OCI-LY3 (cell line): Measurements from ENCODE around the gene ADRA2A.

ENCODE experiments used
- H2AFZ ChIP-seq: fragments of 200-600, 300-600 bp; shearing (Covaris generic); 2 replicates; pipeline ENCODE4 v1.6.0; 2014; ENCODE audit warnings: antibody characterized with exemption, low read depth, low read length
- H3K27ac ChIP-seq: fragments of 200-600, 300-600 bp; sonication (generic); 2 replicates; pipeline ENCODE4 v1.5.1; 2014; ENCODE audit warnings: mild to moderate bottlenecking, low read length, moderate library complexity, mixed read lengths
- H3K27me3 ChIP-seq: fragments of 200-600, 300-600 bp; sonication (generic); 2 replicates; pipeline ENCODE4 v1.6.1; 2014; ENCODE audit warnings: low read depth, low read length, mixed read lengths
- H3K36me3 ChIP-seq: fragments of 200-600, 300-600 bp; sonication (generic); replicated peaks from 2 replicates; pipeline ENCODE3; 2014; ENCODE audit warnings: low read depth, low read length, mixed read lengths
- H3K4me1 ChIP-seq: fragments of 300-600, 200-600 bp; sonication (generic); 2 replicates; pipeline ENCODE4 v1.6.1; 2014; ENCODE audit warnings: low read length, mixed read lengths
- H3K4me2 ChIP-seq: fragments of 200-600, 300-600 bp; sonication (generic); 2 replicates; pipeline ENCODE4 v1.6.1; 2014; ENCODE audit warnings: low read length, mixed read lengths
- H3K4me3 ChIP-seq: fragments of 300-600, 200-600 bp; sonication (generic); 2 replicates; pipeline ENCODE4 v1.5.1; 2014; ENCODE audit warnings: antibody characterized with exemption, mild to moderate bottlenecking, low read length, moderate library complexity
- H3K79me2 ChIP-seq: fragments of 300-600, 200-600 bp; shearing (Covaris generic); 2 replicates; pipeline ENCODE4 v1.6.1; 2014; ENCODE audit warnings: mild to moderate bottlenecking, low read length, mixed read lengths
- H3K9ac ChIP-seq: fragments of 300-600, 200-600 bp; shearing (Covaris generic); 2 replicates; pipeline ENCODE4 v1.6.0; 2014; ENCODE audit warnings: mild to moderate bottlenecking, low read length, moderate library complexity
- H3K9me3 ChIP-seq: fragments of 200-600, 300-600 bp; shearing (Covaris generic); 2 replicates; pipeline ENCODE4 v1.6.1; 2014; ENCODE audit warnings: low read length, mixed read lengths; ENCODE audit not compliant: insufficient read depth
- H4K20me1 ChIP-seq: fragments of 200-600, 300-600 bp; sonication (generic); 2 replicates; pipeline ENCODE4 v1.6.1; 2016; ENCODE audit warnings: low read length, mixed read lengths; ENCODE audit not compliant: insufficient read depth
- EZH2phosphoT487 ChIP-seq: fragments of 200-600 bp; shearing (Covaris generic); IDR thresholded peaks from 2 replicates; pipeline ENCODE4 v1.6.1; 2018; ENCODE audit warnings: antibody characterized with exemption, mixed run types, low read depth
- TF ChIP-seq, protein P1 (sequence below): fragments of 200-600, 300-600 bp; sonication (generic); IDR thresholded peaks from 2 replicates; pipeline ENCODE4 v1.5.1; 2014; ENCODE audit warnings: antibody characterized with exemption, low read length, low read depth

ADRA2A gene

DNA sequence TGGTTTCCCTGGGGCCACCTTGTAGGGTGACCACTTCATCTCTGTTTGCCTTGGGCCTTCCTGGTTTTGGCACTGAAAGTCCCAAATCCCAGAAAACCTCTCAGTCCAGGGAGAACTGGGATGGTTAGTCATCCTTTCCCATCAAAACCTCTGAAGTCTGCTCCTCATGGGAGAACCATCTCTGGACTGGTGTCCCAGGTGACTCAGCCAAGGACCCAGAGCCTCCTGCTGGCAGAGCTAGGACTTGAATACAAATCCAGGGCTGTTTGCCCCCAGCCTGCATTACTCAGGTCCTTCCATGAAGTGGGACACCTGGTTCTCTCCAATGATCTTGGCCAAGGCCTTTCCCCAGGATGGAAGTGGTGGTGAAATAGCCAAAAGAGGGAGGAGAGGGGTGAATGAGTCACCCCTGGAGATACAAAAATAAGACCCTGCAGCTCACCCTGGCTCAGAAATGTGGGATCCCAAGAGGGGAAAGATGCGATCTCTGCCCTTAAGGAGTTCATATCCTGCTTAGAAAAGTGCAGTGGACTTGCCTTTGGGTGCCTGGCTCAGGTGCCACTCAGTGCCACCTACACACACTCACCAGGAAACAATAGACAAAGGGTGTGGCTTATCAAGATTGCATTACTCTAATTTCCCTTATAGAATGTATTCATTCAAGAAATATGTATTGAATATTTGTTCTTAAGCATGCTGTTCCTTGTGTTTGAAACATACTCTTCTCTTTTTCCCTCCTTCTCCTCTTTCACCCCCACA, 22.0 kb downstream of the ADRA2A start:
- H3K27ac ChIP-seq: no peak overlapping the region
- no peak overlapping the region for H3K4me3 ChIP-seq
- no peaks in the 10 kb centered on the region for H3K27me3 ChIP-seq
- no peaks in the 10 kb centered on the region for H4K20me1 ChIP-seq
- TF ChIP-seq, protein P1, sequence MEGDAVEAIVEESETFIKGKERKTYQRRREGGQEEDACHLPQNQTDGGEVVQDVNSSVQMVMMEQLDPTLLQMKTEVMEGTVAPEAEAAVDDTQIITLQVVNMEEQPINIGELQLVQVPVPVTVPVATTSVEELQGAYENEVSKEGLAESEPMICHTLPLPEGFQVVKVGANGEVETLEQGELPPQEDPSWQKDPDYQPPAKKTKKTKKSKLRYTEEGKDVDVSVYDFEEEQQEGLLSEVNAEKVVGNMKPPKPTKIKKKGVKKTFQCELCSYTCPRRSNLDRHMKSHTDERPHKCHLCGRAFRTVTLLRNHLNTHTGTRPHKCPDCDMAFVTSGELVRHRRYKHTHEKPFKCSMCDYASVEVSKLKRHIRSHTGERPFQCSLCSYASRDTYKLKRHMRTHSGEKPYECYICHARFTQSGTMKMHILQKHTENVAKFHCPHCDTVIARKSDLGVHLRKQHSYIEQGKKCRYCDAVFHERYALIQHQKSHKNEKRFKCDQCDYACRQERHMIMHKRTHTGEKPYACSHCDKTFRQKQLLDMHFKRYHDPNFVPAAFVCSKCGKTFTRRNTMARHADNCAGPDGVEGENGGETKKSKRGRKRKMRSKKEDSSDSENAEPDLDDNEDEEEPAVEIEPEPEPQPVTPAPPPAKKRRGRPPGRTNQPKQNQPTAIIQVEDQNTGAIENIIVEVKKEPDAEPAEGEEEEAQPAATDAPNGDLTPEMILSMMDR: no peak
- no peak for TF ChIP-seq EZH2phosphoT487
- H3K4me1 ChIP-seq: no peaks in the 10 kb centered on the region
- no peaks in the 10 kb centered on the region for H3K79me2 ChIP-seq
- no peak overlapping the region for H2AFZ ChIP-seq
- no peak overlapping the region for H3K4me2 ChIP-seq
- H3K9me3 ChIP-seq: no peaks in the 10 kb centered on the region
- H3K36me3 ChIP-seq: no peaks in the 10 kb centered on the region
- no peak overlapping the region for H3K9ac ChIP-seq

DNA sequence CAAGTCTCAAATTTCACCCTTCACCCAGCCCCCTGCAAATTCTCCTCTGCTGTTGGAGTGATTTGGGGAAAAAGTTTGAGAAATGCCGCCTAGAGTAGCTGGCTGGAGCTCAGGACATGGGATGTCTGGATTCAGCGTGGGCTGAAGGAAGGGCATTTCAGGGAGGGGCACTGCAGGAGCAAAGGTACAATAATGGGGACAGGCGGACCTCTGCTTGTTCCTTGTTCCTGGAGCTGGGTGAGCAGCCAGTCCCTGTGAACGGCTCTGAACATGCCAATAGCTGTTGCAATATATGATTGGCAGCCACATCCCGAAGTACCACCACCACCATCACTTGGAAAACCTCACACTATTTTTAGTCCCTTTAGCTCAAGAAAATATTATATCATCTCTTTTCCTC, 23.4 kb downstream of the ADRA2A start:
- H2AFZ ChIP-seq: no peak overlapping the region
- H4K20me1 ChIP-seq: no peaks in the 10 kb centered on the region
- H3K27me3 ChIP-seq: no peaks in the 10 kb centered on the region
- no peak for TF ChIP-seq EZH2phosphoT487
- TF ChIP-seq, protein P1: no peak
- H3K36me3 ChIP-seq: no peaks in the 10 kb centered on the region
- no peak overlapping the region for H3K4me2 ChIP-seq
- no peak overlapping the region for H3K9ac ChIP-seq
- no peaks in the 10 kb centered on the region for H3K79me2 ChIP-seq
- H3K4me1 ChIP-seq: no peaks in the 10 kb centered on the region
- H3K4me3 ChIP-seq: no peak overlapping the region
- H3K27ac ChIP-seq: no peak overlapping the region
- no peaks in the 10 kb centered on the region for H3K9me3 ChIP-seq

- Histone ChIP-seq H3K27ac (no peak overlapping the region), H3K36me3 (no peaks in the 10 kb centered on the region), H2AFZ (no peak overlapping the region), H3K9me3 (no peaks in the 10 kb centered on the region), H3K4me2 (no peak overlapping the region), H3K27me3 (no peaks in the 10 kb centered on the region), H3K9ac (no peak overlapping the region), H3K79me2 (no peaks in the 10 kb centered on the region), H3K4me3 (no peak overlapping the region), H3K4me1 (no peaks in the 10 kb centered on the region), H4K20me1 (no peaks in the 10 kb centered on the region)
- no peak for TF ChIP-seq EZH2phosphoT487
- TF ChIP-seq, protein P1: no peak
Observed at GRCh38 chr10:111101796-111102195, 25.0 kb downstream of the ADRA2A start.

- Histone ChIP-seq H3K4me2 (no peak overlapping the region), H4K20me1 (no peaks in the 10 kb centered on the region), H3K36me3 (no peaks in the 10 kb centered on the region), H3K27me3 (no peaks in the 10 kb centered on the region), H3K79me2 (no peaks in the 10 kb centered on the region), H3K27ac (no peak overlapping the region), H2AFZ (no peak overlapping the region), H3K9me3 (no peaks in the 10 kb centered on the region), H3K4me1 (no peaks in the 10 kb centered on the region), H3K9ac (no peak overlapping the region), H3K4me3 (no peak overlapping the region)
- no peak for TF ChIP-seq EZH2phosphoT487
- TF ChIP-seq, protein P1: no peak
Observed at GRCh38 chr10:111102359-111102837, 25.6 kb downstream of the ADRA2A start.
